Frontal cortex (tissue), 4 donors: ENCODE results near the gene C20orf144. TPM values are rescaled to one million over a fixed set of nuclear protein-coding genes. Genes with fewer than 3 reads are reported as not detected.
A peak's percentile ranks its signal among the peaks of the same experiment; 100 is the strongest.

Source experiments
- DNase-seq, 2 donors: peaks; one replicate each; pipeline ENCODE4 v3.0.0; 2012; ENCODE audit warnings: low spot score in 2 of 2
- FAIRE-seq: peaks from 2 replicates; lab custom pipeline; 2012; peaks lifted over from hg19 to GRCh38; lab: Jason Lieb, UNC
- total RNA-seq: library from RNA; depleted of rRNA; stranded (reverse); fragments of >200 nt; gene quantifications from one replicate; pipeline ENCODE4 v1.2.3, GENCODE V29; 2014
- donor health status: control.
- donor health status: control.
- donor health status: control.

C20orf144 gene
- total RNA-seq, 1 donor from 2014 or later, result 0.41 TPM

DNA sequence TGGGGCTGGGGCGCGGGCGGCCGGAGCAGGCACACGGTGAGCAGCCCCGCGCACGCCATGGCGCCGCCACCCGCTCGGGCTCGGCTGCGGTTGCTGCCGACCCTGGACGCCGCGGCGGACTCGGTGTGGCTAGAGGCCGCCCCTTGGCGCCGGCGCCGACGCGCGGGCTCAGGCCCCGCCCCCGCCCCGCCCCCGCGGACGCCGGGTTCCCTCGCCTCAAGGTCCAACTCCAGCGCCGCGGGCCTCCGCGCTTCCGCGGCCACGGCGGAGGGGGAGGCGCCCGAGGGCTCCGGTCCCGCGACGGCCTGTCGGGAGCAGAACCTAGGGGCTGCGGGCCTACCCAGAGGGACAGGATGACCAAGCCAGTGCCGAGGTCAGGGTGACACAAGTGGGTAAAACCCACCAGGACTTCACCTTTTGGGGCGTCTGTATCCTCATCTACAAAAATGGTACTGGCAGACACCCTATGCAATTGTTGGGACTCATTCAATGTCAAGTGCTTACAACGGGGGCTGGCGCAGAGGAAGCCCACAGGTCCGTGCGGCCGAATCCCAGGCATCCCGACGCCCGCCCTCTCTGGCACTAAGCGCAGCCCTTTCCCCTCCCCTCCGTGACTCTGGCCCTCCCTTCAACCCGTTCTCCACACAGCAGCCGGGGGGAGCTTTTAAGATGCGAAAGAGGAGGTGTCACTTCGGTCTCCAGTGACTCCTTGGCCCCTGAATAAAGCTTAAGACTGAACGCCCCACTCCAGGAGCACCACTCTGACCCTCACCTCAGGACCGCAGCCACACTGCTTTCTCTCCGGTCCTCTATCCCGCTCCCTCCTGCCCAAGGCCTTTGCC lies 12.4 kb downstream of the C20orf144 start, which contains the start of gene NECAB3:
TSS of gene NECAB3 (minus strand) at position 135 of the 842 bp plus-strand sequence. CDS start at position 59, 76 bp downstream.
- FAIRE-seq (no peak), DNase-seq (peak; percentile 94 to 96)

DNA sequence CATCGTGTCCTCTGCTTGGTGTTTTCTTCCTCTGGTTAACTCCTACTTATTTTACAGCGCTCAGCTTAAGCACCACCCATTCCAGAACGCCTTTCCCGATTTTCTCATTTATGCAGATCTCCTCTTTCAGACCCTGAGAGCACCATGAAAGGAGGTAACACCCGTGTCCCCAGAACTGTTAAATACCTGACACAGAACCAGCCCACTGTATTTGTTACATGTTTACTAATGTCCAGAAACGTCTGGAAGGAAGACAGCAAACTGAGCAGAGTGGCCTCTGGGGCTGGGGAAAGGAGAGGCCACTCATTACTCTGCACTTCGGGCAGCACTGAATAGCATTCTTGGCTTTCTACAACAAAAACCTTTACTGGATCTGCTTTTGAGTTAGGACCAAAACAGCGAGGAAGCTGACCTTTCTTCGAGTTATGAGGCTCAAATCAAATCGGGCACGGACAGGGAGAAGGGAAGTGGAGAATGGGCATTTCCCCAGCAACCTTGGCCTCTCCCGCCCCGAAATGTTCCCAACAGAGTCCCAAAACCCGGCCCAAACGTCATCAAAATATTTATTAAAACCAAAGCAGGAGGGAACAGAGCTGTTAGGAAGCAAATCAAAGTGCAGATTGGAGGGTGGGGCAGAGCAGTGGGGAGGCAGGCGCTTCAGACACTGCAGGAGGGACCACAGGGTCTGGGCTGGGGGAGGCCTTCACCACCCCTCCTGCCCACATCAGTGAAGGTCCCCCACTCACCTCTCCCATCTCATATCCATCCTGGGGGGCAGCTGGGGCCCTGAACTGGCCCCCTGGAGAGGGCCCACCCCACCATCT lies 13.2 kb downstream of the C20orf144 start:
- FAIRE-seq (no peak), DNase-seq (no peak)

DNA sequence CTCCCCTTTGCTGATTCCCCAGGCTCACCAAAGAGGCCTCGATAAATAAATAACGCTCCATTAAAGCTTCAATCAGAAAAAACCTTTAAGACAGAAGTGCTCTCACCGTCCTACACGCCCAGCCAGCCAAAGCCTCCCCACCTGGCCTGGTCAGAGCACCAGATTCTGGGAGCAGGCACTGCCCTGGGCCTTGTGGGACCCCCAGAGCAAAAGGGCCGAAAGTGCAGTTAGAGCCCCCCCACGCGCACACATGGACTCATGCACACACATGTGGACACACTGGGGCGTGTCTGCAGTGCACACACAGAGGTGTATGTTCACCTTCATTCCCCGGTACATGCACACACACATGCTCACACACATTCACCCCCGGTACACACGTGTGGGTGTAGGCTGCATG lies 14.0 kb downstream of the C20orf144 start:
- FAIRE-seq, result no peak
- DNase-seq, result no peak

DNA sequence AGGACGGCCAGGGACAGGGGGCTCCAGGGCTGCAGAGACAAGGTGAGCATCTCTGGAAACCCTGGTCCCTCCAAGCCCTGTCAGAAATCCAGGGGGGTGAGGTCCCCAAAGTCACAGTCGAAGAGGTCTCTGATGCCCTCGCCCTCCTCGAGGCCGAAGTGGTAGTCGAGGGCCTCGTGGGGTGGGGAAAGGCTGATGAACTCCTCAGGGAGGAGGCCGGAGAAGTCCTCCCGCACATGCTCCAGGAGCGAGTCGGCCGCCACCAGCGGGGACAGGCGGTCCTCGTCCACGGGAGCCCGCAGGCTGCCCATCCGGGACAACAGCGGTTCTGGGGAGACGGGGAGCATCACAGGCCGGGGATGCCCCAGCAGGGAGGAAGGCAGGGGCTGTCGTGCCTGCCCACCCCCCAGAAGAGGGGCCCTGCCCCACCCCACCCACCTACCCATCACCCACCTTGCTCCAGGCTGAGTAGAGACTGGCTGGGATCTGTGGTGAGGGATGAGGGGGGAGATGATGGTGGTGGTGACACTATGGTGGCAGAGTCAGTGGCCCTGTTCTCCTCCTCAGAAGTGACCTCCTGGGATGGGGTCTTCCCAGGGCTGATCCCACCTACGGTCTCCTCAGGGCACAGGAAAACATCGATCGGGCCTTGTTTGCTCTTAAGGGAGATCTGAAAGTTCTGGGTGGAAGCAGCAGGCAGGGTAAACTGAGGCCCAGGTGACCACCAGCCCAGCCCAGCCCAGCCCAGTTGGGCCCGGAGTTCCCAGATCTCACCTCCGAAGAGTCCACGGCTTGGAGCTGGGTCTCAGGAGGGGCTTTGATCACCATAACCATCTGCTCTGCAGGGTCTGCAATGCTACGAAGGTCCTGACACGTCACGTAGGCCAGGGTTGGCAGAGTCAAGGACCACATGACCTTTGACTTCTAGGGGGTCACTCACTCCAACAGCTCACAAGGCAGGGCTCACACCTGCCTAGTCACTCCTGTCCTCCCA lies 14.8 kb downstream of the C20orf144 start:
- no peak for FAIRE-seq
- no peak for DNase-seq

DNA sequence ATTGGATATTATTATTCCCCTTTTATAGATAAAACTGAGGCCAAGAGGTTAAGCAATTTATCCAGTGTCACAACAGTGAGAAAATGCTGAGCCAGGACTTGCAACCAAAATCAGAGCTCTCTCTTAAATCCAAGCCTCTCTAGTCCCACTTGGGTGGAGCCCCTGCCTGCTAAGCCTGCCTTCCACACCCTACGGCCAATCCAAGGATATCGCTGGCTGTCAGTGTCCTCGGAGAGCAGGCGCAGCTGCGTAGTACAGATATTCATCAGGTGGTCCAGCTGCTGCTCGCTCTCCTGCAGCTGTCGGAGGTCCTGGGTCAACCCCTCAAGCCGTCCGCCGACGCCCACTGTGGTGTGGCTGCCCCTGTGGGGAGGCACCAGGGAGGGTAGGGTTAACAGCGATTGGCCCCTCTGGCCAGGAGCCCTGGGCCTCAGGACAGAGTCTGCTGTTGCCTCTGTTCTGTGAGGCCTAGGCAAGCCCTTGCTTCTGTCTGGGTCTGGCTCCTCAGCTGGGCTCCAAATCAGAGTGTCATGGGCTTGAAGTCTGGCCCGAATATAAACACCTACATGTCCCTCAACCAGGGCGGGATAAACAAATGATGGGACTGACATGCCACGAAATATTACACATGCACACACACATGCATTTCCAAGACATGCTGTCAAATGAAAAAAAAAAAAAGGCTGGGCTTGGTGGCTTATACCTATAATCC lies 16.0 kb downstream of the C20orf144 start:
- DNase-seq (no peak), FAIRE-seq (no peak)

DNA sequence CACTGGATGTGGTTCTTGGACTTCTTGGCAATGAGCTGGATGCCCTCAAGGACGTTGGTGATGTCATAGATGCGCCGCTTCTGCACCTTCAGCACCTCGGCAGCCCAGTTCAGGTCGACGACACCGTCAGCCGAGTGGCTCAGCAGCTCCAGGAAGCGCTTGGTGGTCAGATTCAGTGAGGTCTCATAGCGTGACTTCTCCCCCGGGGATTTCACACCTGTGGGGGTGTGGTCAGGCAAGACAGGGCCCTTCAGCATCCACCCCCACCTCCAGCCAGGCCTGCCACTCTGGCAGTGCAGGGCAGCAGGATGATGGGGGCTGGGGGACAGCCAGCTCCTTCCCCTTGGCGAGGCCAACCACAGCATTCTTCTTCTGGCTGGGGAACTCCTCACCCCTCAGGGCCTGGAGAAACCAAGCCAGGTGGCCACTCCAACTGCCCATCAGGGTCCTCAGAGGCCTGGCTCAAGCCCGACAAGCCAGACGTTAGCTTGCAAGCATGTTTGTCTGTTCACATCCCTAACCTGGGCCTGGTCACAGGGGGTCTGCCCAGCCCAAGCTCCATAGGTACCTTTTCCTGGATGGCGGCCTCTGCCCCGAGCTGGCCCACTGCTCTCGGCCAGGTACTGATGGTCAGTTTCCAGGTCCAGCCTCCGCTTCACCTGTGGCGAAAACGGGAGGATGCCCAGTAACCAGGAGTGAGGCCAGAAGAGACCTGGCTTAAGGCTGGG lies 17.8 kb downstream of the C20orf144 start:
- DNase-seq (no peak), FAIRE-seq (no peak)

DNA sequence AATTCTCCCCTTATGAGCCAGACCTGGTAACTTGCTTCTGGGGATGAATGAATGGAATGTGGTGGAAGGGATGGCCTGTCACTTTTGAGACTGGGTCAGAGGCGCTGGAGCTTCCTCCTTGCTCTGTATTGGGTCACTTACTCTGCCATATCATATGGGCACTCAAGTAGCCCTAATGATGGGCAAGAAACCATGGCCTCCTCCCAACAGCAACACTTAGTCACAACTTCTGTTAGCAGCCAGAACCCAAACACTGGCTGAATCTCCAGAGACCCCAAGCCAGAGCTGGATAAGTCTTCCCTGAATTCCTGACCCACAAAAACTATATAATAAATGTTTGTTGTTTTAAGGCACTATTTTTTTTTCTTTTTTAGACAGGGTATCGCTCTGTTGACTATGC lies 18.6 kb downstream of the C20orf144 start:
- no peak for DNase-seq
- no peak for FAIRE-seq

DNA sequence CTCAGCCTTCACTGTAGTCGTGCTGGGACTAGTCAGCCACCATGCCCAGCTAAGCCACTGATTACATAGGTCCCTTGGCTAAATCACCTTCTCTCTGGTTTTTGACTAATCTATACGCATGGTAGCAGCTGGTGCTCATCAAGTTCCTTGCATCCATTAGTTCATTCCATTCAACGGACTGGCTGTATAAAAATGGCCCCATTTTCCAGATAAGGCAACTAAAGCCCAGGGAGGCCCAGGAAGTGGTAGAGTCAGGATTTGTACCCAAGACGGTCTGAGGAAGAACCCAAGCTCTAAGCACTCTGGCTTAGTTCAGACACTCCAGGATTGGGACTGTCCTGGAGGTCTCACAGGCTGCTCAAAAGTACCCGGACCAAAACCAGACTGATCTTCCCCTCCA lies 19.2 kb downstream of the C20orf144 start:
- FAIRE-seq, result no peak
- DNase-seq, result no peak

DNA sequence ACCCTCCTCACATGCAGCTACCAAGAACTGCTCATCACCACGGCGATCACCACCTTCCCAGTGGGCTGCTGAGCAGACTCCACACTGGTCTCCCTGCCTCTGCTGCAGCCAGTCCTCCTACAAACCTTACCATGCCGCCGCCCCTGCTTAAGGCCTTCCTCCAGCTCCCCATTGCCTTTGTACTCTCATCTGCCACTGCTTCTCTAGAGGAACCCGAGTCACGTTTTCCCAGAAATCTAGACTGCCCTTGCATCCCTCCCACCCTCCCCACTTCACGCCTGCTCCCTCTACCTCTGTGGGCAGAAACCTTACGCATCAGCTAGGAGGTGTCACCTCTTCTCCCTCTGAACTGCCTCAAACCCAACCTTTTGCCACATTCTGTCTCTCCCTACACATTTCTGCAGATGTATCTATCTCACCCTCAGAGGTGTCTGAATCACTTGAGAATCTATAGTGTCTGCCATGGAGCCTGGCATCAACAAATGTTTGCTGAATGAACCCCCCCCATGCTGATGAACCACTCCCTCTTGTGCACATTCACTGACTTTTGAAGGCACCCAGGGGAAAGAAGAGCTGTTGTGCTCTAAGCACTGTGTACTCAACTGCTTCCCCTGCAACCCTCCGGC lies 19.7 kb downstream of the C20orf144 start:
- DNase-seq (no peak), FAIRE-seq (no peak)

DNA sequence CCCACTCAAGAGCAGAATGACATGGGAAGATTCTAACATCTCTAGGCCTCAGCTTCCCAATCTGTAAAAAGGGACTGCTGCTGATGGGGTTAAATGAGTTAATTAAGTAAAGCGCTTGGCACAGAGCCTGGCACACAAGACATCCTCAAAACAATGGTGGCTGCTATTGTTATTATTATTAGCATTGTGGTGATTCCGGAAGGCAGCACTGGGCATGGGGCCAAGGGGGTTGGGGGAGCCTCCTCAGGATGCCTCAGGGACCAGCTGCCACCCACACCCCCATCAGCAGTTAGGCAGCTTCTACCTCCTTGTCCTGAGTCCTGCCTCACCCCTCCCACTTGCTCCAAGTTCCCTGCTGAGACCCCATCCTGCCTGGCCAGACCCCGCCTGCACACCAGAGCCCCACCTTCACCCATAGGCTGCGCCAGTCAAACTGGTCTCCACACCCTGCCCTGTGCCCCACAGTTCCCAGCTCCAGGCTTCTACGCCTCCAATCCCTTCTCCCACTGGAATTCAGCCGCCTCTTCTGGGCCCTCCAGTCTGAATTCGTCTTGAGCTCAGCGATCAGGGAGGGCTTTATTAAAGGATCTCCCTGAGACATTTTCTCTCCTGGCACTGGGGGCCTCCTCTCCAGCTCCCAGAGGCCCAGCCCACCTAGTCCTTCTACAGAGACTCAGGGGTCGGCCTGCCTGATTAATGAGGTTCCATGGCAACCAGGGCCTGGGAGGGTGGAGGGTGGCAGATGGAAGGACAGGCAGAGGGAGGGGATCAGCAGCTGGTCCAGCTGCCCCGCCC lies 22.6 kb downstream of the C20orf144 start:
- DNase-seq (peak in 1 of 2 donors; percentile 9), FAIRE-seq (no peak)

DNA sequence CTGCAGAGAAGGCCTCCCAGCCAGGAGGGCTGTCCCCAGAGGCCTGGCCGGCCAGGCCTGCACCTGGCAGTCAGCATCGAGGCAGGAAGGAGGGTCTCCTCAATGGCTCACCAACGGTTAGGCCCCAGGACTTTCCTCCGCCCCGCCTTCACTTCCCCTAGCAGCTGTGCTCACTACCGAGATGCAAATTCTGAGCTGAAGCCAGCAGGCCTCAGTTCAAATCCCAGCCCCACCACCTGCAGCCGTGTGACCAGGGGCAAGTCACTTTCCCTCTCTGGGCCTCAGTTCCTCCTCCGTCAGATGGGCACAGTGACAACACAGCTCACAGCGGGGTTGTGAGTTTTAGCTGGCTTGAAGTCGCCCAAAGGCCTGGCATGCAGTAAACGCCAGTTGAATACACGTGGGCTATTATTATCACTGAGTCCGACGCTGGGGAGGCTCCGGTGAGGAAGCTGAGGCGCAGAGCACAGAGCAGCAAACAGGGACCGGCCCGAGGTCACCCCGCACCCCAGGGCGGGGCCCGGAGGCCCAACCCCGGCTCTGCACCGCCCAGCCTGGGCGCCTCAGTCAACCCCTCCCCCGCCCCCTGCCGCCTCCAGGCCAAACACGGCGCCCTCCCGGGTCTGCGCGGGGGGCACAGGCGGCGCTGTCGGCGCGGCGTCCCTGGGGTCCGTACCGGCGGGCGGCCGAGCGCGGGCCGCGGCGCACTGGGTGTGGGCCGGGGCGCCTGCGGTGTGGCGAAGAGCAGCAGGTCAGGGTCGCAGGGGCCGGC lies 23.4 kb downstream of the C20orf144 start:
- DNase-seq (peak in 1 of 2 donors; percentile 6), FAIRE-seq (no peak)

DNA sequence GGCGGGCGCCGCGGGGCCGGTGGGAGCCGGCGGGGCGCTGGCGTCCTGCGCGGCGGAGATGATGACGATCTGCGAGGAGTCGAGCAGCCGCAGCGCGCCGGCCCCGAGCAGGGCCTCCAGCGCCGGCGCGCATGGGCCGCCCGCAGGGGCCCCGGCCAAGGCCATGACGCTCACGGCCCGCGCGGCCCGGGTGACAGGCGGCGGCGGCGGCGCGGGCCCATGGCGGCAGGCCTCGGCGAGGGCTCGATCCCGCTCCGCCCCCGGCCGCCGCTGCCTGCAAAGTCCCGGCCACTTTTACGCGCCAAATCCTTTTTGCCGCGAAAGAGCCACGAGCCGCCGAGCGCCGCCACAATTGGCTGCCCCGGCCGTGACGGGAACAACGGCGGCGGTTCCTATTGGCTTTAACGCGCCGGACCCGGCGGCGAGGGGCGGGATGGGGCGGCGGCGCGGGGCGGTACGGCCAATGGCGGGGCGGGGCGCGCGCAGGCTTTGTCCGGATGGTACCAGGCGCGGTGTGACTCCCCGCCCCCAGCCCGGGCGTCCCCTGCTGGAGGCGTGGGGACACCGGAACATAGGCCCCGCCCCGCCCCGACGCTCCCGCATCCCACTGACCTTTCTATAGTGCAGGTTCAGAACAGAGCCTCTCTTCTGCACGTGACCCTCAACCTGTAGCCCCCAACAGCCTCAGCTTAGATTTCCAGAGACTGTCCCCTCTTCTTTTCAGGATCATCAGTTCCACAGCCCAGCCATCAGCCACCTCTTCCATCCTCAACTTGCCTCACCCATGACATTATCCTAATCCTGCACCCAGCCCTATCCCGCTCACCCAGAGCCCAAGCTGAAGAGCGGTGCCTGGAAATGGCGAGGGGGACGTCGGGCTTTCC lies 24.2 kb downstream of the C20orf144 start, which contains the start of gene E2F1:
TSS of gene E2F1 (minus strand) at position 286 of the 884 bp plus-strand sequence. CDS start at position 165, 121 bp downstream.
- DNase-seq (peak; percentile 100), FAIRE-seq (no peak)

DNA sequence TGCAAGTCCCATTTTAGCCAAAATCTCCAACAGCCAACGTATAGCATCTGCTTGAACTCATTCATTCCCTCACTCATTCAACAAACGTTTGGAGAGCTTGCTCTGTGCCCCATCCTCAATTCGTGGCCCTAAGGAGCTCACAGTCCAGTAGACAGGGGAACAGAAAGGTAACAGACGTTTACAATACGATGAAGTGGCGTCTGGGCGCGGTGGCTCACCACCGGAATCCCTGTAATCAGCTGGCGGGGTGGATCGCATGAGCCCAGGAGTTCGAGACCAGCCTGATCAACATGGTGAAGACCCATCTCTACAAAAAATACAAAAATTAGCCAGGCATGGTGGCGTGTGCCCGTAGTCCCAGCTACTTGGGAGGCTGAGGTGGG lies 24.8 kb downstream of the C20orf144 start:
- no peak for FAIRE-seq
- DNase-seq, result no peak

DNA sequence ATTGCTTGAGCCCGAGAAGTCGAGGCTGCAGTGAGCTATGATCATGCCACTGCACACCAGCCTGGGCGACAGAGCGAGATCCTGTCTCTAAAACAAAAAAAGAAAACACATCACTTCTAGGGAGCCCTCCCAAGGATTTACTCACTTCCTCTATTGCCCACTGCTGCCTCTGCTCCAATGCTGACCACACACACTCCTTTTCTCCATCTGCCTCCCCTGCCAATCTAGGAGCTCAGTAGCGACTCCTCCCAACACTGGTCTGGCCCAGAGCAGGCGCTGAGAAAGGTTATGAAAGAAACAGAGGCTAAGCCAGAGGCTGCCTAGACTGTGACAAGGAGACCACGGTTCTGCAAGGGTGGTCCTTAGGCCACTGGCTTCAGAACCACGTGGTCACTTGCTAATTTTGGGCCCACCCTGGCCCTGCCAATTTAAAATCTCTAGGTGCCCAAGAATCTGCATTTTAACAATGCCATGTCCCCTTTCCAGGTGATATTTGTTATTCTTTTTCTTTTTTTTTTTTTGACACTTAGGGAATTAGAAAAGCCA lies 25.3 kb downstream of the C20orf144 start:
- DNase-seq, result no peak
- no peak for FAIRE-seq
